Femur (tissue), 1 donor: ENCODE measurements around the gene MAML1.
A peak's percentile ranks its signal among the peaks of the same experiment; 100 is the strongest.
"Not testable (repeated sequence)": the region's sequence is repeated elsewhere in the genome, so short reads cannot be mapped to it uniquely, and the experiment has no call there.

Experiments
- DNase-seq: peaks from one replicate; pipeline ENCODE4 v3.0.0-alpha.2; 2017

MAML1 gene

DNA sequence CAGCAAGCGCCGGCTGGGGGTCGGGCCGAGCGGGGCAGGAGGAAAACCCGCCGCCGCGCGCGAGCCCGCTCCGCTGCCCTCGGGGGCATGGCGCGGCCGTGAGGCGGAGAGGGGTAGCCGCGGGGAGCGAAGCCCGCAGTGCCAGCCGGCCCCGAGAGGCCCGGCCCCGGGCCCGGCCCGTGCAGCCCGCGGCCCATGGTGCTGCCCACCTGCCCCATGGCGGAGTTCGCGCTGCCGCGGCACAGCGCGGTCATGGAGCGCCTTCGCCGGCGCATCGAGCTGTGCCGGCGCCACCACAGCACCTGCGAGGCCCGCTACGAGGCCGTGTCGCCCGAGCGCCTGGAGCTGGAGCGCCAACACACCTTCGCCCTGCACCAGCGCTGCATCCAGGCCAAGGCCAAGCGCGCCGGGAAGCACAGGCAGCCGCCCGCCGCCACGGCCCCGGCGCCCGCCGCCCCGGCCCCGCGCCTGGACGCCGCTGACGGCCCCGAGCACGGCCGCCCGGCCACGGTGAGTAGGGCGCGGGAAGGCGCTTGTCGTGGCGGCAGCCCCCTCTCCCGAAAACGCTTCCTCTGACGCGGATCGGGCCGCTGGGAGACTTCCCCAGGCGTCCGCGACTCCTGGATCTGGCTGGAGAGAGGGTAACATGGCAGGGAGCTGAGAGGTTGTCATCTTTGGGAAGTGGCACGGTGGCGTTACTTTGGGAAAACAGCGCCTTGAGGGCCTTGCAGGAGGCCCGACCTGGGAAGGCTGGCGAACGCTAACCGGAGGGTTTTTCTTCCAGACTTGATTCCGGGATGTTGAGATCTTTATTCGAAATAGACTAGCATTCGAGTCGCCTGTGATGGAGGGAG is 523 bp downstream of the MAML1 start:
- DNase-seq: peak; percentile 51

DNA sequence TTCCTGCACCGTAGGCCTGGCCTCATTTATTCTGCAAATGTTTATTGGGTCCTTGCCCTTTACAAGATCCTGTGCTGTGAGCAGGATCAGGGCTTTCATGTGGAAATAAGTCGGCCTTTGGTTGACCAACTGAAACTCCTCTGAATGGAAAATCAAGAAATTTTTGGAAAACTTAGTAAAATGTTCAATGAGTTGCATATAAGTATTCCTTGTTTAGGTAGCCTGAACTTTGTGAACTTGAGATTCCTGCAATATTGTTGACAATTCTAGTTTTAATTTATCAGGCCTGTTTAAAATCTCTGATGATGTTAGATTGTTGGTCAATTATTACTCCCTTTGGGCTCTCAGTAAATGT is 1.1 kb downstream of the MAML1 start:
- DNase-seq: no peak

DNA sequence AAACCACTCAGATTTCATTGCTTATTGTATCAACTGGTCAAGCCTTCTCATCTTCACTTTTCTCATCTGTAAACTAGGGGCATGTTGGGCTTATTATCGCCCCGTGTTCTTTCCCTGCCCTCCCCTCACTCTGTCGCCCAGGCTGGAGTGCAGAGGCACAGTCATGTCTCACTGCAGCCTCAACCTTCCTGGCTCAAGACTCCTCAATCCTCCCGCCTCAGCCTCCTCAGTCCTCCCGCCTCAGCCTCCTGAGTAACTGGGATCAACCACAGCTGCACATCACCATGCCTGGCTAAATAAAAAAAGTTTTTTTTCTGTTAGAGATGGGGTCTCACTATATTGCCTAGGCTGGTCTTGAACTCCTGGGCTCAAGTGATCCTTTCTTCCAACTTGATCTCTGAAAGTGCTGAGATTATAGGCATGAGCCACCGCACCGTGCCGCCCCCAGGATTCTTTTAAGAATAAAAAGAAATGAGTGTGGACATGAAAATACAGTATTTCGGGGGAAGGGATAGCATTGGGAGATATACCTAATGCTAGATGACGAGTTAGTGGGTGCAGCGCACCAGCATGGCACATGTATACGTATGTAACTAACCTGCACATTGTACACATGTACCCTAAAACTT is 2.0 kb downstream of the MAML1 start:
- DNase-seq: no peak

GRCh38 chr5:179738742-179739141 is 6.1 kb downstream of the MAML1 start:
- no peak for DNase-seq

- not testable (repeated sequence) for DNase-seq
These were observed 11.5 kb downstream of the MAML1 start for GRCh38 chr5:179744106-179744505.

- DNase-seq: no peak
These were observed 14.2 kb downstream of the MAML1 start for GRCh38 chr5:179746872-179747271.

- no peak for DNase-seq
These were observed 15.2 kb downstream of the MAML1 start for GRCh38 chr5:179747811-179748210.

GRCh38 chr5:179749857-179750508 is 17.4 kb downstream of the MAML1 start:
- DNase-seq: no peak

DNA sequence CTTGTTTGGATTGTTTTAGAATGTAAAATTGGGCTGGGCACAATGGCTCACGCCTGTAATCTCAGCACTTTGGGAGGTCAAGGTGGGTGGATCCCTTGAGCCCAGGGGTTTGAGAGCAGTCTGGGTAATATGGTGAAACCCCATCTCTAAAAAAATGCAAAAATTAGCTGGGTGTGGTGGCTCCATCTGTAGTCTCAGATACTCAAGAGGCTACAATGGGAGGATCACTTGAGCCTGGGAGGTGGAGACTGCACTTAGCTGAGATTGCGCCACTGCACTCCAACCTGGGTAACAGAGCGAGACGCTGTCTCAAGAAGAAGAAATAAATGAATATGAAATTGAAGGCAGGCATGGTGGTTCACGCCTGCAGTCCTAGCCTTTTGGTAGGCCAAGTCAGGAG is 21.3 kb downstream of the MAML1 start:
- DNase-seq: no peak

GRCh38 chr5:179755022-179755421 is 22.4 kb downstream of the MAML1 start:
- no peak for DNase-seq

- DNase-seq: no peak
These were observed 26.3 kb downstream of the MAML1 start for GRCh38 chr5:179758955-179759354.

DNA sequence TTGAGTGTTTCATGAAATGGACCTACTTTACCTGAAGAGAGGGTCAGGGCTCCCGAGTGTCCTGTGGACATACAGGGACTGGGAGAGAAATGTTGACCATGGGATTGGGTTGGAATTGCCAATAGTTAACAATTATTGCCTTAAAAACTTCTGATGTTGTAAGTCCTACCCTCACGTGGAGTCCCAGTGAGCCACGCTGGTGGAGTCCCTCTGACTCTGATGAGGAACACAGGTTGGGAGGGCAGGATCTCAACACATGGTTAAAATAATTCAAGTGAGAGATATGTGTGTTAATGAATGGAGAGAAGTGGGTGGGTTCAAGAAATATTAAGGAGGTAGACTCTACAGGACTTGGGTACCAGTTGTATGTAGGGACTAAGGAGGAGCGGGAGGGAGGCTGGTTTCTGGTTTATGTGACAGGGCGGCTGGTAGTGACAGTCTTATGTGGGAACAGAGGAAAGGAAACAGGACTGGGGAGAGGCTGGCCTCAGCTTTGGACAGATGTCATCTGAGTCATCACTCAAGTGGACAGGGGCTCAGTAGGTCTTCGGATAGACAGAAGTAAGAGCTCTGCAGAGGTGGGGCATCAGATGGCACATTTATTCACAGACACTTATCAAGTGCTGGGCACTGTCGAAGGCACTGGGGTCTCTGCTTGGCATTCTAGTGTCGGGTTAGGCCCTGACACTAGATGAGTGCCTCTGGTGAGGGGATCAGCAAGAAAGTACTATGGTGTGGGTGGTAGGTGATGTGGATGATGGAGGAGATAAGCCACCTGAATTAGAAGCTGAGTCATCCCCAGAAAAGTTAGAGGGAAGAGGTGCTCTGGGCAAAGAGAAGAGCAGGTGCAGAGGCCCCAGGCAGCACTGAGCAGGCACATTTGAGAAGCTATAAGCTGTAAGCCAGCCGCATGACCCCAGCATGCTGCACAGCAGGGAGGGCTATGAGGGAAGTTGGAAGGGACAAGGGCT is 27.2 kb downstream of the MAML1 start:
- DNase-seq: no peak

- no peak for DNase-seq
These were observed 29.6 kb downstream of the MAML1 start for GRCh38 chr5:179762079-179762780.

DNA sequence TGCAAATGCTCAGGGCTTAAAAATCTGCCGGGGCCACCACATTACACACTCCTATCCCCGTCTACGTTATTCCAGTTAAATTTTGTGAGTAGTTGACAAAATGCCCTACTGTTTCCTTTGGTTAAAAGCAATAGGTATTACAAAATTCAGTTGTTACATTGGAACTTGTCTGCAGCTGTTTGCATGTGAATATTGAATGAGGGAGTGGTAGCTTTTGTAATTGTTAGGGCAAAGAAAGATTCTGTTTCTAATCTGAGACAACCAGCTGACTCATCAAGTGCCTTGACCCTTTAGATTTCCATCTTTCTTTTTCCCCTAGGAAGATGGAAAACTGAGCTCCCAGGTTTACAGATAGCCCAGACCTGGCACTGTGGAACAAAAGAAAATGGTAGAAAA is 30.2 kb downstream of the MAML1 start:
- no peak for DNase-seq

- DNase-seq: peak; percentile 67
These were observed 30.8 kb downstream of the MAML1 start for GRCh38 chr5:179763215-179763945.

- DNase-seq: no peak
These were observed 31.4 kb downstream of the MAML1 start for GRCh38 chr5:179764056-179764455.

DNA sequence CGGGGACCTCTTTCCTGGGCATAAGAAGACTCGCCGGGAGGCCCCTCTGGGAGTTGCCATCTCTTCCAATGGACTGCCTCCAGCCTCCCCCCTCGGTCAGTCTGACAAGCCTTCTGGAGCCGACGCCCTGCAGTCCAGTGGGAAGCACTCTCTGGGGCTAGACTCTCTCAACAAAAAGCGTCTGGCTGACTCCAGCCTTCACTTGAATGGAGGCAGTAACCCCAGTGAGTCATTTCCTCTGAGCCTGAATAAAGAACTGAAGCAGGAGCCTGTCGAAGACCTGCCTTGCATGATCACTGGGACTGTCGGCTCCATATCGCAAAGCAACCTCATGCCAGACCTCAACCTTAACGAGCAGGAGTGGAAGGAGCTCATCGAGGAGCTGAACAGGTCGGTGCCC is 32.8 kb downstream of the MAML1 start:
- no peak for DNase-seq

GRCh38 chr5:179766021-179766725 is 33.6 kb downstream of the MAML1 start:
- no peak for DNase-seq

- DNase-seq: no peak
These were observed 34.3 kb downstream of the MAML1 start for GRCh38 chr5:179766726-179767455.

DNA sequence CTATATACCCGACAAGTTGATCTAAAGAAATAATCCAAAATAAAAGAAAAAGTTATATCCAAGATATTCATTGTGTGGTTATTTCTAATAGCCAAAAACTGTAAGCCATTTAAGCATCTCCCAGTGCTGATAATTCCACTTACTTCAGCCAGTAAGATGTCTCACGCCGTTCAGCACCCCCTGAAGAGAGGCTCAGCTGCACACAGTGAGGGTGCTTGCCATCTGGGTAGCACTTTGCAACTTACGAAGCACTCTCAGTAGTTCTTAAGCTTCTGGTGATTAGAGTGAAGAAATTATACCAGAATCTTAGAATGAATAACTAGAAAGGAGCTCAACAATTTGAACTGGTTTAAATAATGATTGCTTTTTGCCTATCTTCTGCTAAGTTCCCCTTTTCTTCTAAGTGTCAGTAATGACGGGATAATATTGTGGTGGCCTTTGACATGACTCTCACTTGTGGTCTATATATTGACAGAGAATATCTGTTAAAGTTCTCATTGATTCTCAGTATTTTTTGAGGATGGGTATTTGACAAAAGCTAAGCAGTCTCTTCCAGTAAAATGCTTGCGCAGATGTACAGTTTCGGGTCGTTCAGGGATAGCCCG is 35.0 kb downstream of the MAML1 start:
- DNase-seq: no peak
